ENCODE data around the gene THAP8.

Gene THAP8

DNA sequence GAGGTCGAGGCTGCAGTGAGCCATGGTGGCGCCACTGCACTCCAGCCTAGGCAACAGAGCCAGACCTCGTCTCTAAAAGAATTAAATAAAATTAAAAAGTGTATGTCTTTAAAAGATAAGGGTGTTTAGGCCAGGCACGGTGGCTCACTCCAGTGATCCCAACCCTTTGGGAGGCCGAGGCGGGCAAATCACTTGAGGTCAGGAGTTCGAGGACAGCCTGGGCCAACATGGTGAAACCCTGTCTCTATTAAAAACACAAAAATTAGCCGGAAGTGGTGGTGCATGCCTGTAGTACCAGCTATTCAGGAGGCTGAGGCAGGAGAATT is 66.6 kb downstream of the THAP8 start:
- no peak for DNase-seq (ENCODE audit: low read depth)
- no peak overlapping the region for H3K4me3 ChIP-seq (ENCODE audit: low read depth, low read length)
- TF ChIP-seq CTCF (IDR thresholded peaks at IDR 0.05; ENCODE audit: low read depth, low read length) (no peak), POLR2A (IDR thresholded peaks at IDR 0.05; ENCODE audit: extremely low read depth, insufficient read length) (no peak), MYC (IDR thresholded peaks at IDR 0.05; ENCODE audit: low read depth, low read length) (no peak)
- TF ChIP-seq, protein P1, sequence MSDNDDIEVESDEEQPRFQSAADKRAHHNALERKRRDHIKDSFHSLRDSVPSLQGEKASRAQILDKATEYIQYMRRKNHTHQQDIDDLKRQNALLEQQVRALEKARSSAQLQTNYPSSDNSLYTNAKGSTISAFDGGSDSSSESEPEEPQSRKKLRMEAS (IDR thresholded peaks at IDR 0.05; ENCODE audit: low read depth, low read length), result no peak

DNA sequence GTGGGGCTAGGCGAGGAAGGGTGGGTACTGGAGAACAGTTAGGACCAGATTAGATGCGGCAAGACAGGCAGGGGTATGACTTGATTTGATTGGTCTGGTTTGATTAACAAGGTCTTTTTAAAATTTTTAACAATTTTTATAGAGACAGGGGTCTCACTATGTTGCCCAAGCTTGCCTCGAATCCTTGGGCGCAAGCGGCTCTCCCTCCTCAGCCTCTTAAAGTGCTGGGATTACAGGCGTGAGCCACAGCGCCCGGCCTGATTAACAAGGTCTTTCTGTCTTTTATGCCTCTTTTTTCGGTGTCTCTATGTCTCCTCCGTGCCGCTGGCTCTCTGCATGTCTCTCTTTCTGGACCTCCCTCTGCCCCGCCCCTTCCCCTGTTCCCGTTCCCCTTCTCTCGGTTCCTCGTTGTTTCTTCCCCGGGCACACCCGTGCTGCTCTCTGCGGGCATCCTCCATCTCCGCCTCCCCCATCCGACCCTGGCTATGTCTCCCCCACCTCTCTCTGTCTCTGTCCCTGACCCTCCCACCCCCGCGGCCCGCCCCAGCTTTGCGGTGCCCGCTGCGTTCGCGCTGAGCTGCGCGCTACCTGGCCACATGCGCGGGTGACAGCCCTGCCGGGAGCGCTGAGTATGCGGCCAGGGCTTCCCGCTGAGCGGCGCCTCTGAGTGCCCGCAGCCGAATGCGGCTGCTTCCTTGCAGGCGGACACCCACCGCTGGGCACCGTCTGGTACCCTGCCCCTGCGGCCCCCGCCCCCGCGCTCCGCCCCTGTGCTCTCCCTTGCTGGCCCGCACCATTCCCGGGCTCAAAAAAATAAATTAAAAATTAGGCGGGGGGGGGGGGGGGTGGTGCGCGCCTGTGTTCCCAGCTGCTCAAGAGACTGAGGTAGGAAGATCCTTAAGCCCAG is 67.2 kb downstream of the THAP8 start:
- TF ChIP-seq, protein P1 (IDR thresholded peaks at IDR 0.05; ENCODE audit: low read depth, low read length), result no peak
- TF ChIP-seq POLR2A (IDR thresholded peaks at IDR 0.05; ENCODE audit: extremely low read depth, insufficient read length) (no peak), MYC (IDR thresholded peaks at IDR 0.05; ENCODE audit: low read depth, low read length) (no peak), CTCF (IDR thresholded peaks at IDR 0.05; ENCODE audit: low read depth, low read length) (no peak)
- DNase-seq (ENCODE audit: low read depth), result peak; percentile 58
- H3K4me3 ChIP-seq (ENCODE audit: low read depth, low read length), result no peak overlapping the region

DNA sequence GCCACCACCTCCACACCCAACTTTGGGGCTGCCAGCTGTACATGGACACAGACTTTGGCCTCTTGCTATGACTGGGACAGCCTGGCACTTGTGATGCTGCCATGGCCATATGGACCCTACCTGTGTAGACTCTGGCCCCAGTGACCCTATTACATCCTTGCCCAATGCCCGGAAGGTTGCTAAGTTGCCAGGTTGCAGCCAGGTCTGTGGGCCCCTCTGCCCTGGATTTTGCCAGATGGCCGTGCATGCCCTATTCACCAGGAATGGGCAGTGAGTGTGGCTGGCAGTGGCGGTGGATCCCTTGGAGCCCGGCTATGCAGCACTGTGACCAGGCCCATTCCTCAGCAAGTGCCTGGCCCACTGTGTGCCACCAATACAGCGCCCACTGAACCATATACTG is 68.0 kb downstream of the THAP8 start:
- TF ChIP-seq, protein P1 (IDR thresholded peaks at IDR 0.05; ENCODE audit: low read depth, low read length), result no peak
- TF ChIP-seq MYC (IDR thresholded peaks at IDR 0.05; ENCODE audit: low read depth, low read length) (no peak), CTCF (IDR thresholded peaks at IDR 0.05; ENCODE audit: low read depth, low read length) (no peak), POLR2A (IDR thresholded peaks at IDR 0.05; ENCODE audit: extremely low read depth, insufficient read length) (no peak)
- no peak for DNase-seq (ENCODE audit: low read depth)

More for the DNA sequence above, 68.0 kb downstream of the THAP8 start:
- H3K4me3 ChIP-seq (ENCODE audit: low read depth, low read length), result no peak overlapping the region
